Activated T-helper 9 cell treated with anti-CD3 and anti-CD28 coated beads, Interleukin-2, amount 50 U/mL, for 16 hours (primary cell): ENCODE measurements around the gene SOX5.

Source experiments
- DNase-seq: peaks from one replicate; pipeline ENCODE4 v3.0.0-alpha.2; 2020; ENCODE audit warnings: low read depth

SOX5 gene

DNA sequence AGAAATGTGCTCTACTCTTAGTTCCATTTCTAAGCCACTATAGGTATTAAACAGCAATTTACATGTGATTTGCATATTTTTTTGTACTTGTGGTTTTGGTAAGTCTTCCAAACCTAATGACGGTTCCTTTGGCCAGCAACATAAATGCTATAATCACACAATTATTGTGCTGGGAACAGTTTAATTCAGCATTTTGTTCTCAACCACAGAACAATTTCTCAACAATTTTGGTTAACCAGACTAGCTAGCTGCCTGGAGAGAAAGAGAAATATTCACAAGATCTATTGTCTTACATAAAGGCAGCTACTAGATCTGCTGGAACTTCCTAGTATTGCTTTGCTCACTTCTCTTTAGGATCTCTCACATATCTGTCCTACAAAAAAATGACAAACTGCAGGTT is 265.3 kb downstream of the SOX5 start:
- no peak for DNase-seq

DNA sequence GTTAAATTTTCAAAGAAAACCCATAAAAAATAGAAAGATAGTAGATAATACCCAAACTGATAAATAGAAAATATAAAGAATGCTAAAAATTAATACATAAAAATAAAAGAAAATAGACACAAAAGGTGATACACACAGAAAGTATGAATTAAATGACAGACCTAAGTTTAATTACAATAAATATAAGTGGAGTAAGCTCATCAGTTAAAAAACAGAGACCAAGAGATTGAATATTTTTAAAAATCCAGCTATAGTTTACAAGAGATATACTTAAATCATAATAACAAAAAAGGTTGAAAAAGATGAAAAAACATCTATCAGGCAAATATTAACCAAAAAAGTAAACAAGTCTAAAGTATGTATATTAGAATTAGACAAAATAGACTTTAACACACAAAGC is 268.2 kb downstream of the SOX5 start:
- DNase-seq = no peak

- no peak for DNase-seq
These were observed 275.4 kb downstream of the SOX5 start for GRCh38 chr12:23674064-23674463.

DNA sequence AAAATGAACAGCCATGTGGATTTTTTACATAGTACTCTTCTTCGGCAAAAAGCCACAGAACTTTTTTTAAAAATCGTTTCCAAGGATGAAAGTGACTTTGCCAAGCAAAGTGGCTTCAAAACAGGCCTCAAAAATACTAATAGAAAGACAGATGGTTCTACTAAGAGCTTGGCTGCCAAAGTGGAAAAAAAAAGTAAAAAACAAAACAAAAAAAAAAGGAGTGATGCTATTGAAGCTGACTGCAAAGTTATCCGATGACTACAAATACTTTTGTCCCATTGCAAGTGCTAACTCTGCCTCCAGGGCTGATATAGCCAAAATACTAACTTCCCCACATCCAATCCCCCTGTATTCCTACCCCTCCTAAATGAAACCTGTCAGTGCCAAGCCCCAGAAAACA is 277.6 kb downstream of the SOX5 start:
- no peak for DNase-seq

DNA sequence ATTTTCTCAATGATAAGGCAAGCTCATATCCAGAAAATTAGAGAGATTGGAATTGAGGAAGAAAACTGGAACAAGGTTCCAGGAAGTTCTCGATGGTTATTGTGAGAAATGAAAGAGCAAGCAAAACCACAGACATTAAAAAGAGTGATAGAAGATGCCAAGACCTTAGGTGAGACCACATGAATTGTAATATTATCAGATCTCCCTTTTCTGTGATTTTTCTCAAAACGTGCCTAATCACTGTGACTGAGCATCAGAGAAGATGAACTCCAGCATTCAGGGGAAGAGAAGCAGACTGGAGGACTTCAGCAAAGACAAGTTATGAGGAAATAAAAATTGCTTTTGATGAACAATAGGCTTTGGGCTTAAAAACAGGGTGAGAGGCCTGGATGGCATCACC is 278.8 kb downstream of the SOX5 start:
- no peak for DNase-seq

DNA sequence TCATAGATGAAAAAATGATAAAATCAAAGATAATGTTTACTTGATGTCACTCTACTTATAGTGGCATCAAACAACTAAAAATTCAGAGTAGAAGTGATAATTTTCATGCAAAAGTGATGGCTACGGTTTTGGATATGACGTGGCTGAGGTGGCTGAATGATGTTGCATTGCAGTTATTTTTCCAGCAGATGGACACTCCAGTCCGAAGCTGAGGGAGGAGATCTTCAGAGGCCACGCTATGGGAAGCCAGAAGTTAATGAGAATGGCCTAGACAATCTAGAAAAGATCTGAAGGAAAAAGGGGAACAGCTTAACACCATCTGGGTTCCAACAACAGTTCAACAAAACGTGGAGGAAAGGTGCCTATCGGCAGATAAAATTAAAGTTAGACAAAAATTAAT is 279.8 kb downstream of the SOX5 start:
- DNase-seq = no peak

DNA sequence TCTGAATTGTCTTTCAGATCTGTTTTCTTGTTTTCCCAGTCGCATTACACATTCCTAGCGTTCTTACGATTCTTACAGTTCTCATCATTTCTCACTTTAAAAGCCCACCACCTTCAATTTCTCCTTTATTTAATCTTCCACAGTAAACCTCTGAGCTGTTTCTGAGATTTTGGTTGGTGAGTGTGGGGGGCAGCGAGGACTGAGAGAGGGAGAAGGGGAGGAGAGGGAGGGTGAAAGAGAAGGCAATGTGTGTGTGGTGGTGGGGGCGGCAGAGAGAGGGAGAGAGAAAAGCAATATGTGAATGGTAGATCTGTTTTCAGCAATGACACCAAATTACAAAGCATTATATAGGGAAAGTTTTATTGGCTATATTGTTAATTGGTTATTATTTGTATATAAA is 282.6 kb downstream of the SOX5 start:
- no peak for DNase-seq

DNA sequence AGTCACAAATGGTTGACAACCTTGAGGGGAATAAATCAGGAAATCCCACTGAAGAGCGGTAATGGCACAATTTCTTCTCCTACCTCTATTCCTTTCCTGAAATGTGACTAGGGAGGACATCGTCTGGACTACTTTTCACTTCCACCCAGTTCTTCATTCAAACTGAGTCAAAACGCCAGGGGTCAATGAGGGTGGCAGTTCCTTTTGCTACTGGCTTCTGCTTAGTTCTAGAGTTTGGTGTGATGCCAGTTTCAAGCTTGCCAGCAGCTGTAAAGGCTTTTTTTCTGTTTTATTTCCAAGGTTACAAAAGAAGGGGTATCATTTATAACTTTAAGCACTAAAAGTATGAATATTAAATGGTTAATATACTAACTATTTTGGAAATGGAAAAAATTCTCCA is 286.5 kb downstream of the SOX5 start:
- no peak for DNase-seq

GRCh38 chr12:23659131-23659530 is 290.3 kb downstream of the SOX5 start:
- DNase-seq = no peak

- DNase-seq = no peak
These were observed 291.9 kb downstream of the SOX5 start for GRCh38 chr12:23657598-23657997.

GRCh38 chr12:23655884-23656283 is 293.6 kb downstream of the SOX5 start:
- no peak for DNase-seq

DNA sequence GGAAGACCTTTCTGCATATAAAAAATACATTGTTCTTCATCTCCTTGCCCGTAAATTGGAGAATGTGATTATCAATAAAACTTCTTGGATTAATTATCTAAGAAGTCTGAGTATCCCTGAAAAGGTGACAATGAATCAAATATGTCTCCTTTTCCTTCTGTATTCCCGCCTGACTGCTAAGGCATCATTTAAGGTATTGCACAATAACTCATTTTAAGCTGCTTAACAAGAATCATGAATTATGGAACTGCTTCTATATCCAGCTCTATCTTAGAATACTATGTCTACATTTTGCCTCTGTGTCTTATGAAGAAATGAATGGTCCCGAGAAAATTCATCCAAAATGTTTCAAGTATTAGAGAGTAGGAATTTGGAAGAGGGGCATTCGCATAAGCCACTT is 294.4 kb downstream of the SOX5 start:
- no peak for DNase-seq

DNA sequence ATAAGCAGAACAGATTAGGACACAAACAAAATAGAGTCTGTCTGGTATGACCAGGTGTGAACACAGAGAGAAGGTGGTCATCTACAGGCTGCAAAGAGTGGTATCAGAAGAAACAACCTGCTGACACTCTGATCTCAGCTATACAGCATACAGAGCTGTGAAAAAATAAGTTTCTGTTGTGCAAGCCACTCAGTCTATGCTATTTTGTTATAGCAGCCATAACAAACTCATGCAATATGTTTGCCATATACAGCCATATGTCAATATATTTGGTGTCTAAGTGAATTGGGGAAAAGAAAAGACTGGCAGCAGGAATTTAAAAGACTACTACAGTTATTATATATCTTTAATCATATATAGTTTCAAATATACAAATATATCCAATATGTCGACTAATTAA is 300.9 kb downstream of the SOX5 start:
- DNase-seq = no peak

DNA sequence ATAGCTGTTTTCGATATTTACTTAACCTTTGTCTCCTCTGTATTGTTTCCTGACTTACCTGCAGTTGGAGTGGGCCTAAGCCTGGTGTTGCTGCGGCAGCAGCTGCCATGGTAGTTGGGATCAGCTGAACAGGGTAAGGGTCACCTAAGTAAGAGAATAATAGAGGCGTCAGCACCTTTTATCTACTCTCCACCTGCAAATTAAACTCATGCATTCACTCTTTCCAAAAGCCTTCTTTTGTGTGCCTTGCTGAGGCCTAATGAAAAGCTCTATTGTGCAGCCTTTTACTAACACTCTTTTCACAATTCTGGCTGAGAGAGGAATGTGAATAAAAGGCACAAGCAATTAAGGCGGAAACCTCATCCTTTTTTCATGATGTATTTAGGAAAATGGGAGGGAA is 308.7 kb downstream of the SOX5 start:
- DNase-seq = no peak

- DNase-seq = no peak
These were observed 315.1 kb downstream of the SOX5 start for GRCh38 chr12:23634344-23634743.

DNA sequence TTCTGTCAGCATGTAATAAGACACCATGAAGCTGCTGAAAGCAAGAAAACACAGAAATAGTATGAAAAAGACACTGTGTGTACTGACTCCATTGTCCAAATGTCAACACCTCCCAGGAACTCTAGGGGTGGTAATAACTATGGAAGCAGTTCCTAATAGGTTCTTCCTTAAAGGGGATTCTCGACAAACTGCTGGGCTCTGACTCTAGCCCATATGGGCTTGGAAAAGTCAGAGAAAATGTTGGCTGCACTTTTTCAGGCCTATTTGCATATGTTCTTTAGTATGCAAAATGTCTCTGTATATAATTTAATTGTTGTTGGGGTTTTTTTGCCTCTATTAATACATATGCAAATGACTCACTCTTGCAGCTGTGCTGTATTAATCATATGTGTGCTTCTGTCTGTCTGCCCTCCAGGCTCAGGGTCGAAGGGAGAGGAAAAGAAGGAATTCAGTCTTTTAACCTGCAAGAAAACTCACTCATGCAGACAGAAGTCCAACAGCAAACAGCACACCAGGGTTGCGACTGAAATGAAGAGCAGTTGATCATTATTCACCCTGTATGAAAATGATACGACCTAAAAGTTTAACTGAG is 317.6 kb downstream of the SOX5 start:
- no peak for DNase-seq

DNA sequence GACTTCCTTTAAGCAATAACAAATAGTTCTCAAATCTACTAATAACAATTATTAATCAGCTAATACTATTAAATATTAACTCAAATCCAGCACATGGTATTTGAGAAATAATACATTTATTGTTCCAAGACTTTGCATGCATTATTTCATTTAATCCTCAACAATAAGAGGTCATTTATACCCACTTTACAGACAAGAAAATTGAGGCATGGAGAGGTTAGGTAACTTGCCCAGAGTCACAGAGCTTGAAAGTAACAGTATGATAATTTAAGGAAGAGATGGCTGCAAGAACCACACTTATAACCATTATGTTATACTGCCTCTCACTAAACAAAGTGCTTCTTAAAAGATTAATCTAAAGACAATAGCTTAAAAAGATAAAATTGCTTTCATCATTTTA is 318.9 kb downstream of the SOX5 start:
- no peak for DNase-seq

DNA sequence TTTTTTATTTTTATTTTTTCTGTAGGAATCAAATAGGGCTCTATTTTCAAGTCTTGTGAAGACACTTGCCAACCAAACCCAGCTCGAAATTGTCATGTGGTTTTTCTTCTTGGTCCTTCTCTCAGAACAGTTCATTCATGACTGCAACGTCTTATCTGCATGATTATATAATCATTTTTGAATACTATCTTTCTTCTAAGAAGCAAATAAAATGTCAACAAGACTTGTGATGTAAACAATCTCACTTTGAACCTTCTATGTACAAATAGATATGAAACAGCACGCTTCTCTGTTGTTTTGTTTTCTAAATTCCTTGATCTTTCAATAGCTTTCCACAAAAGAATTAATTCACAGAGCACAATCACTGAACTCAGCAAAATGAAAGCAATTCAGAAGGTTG is 320.7 kb downstream of the SOX5 start:
- DNase-seq = no peak

DNA sequence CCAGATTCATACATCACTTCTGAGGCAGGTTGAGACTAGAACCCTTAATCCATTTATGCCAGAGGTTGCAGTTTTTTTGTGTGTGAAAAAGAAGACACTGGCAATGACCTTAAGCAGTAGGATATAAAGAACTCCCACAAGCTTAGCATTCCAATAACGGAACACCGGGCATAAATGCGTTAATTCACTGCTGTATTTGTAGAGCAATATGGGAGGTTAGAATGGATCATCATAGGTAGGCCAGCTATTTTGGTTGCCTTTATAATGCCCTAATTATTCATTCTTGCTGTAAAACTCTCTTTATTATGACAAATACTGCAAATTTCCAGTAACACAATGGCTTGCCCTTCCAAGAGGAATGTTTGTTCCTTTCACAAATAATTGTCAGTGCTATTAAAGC is 322.7 kb downstream of the SOX5 start:
- DNase-seq = no peak

GRCh38 chr12:23621900-23622299 is 327.6 kb downstream of the SOX5 start:
- DNase-seq = no peak

DNA sequence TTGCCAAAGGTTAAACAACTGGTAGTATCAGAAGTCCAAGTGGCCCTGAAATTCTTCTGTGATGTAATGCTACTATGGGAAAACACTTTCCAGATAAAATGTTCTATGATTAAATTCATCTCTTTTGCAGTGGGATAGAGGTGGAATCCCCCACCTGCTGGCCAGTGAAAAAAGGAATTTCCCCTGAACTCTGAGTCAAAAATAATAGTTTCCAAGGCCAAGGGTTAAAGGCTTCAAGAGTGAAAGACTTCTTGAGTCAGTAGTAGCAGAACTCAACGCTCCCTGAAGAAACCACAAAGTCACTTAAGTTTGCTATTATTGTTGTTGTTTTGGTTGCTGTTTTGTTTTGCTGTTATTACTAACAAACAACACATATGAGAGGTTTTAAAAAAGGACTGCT is 330.8 kb downstream of the SOX5 start:
- DNase-seq = no peak

DNA sequence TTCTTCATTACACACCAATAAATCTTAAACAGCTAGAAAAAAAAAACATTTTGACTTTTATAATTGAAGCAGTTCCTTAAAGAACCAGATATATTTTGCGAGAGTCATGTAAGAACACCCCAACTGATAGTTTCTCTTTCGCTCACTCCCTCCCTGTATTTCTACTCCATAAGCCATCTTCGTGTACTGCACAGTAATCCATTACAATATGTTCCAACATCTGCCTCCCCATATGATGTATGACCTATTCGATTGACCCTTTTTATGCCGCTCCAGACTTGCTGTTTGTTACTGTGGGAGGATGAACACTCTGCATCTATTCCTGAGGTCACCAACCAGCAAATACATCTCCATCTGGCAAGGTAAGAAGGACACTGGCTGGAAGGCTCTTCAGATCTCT is 331.7 kb downstream of the SOX5 start:
- DNase-seq = no peak

GRCh38 chr12:23614280-23614679 is 335.2 kb downstream of the SOX5 start:
- no peak for DNase-seq

DNA sequence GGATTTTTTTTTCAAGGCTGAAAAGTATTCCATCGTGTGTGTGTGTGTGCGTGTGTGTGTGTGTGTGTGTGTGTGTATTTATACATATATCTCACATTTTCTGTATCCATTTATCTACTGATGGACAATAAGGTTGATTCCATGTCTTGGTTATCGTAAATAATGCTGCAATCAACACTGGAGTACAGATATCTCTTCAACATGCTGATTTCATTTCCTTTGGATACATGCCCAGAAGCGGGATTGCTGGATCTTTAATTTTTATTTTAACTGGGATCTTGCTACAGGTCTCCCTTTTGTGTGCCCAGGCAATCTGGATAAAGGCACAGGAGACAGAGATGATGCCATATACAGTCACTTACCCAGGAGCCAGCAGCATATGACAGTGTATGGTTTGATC is 338.1 kb downstream of the SOX5 start:
- no peak for DNase-seq

GRCh38 chr12:23600919-23601318 is 348.6 kb downstream of the SOX5 start:
- DNase-seq = no peak
